ENCODE measurements around the gene DHRSX.
"Not testable (repeated sequence)": the region's sequence is repeated elsewhere in the genome, so short reads cannot be mapped to it uniquely, and the experiment has no call there.

The DHRSX gene

DNA sequence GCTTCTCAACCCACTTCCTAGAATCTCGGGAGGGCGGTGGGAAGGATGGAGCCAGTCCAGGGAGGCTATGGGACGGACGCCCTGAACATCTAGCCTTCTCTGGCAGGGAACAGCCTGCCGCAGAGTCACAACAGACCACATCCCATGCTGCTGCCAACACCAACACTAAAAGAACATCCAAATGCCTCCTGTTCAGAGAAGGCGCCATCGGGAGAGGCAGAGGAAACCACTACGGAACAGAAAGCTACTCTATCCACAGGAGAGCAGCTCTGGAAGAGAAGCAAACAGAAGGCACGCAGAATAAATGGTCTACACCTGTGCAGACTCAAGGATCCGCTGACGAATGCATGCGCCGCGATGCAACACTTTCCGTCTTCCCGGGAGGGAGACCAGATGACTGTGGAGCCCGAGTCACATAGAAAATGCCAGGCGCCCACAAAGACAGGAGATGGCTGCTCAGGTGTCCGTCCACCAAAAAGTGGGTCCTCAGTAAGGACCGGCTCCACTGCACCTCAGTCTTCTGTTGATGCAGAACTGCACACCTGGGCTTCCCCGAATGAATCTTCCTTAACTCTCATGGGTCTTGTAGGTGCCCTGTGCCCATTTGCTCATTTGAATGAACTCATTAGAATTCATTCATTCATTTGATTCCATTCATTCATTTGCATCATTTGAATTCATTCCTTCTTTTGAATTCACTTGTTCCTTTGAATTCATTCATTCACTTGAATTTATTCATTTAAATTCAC, 217.5 kb downstream of the DHRSX start:
- no peak for DNase-seq (ENCODE audit: extremely low read depth in 1 of 2, low read depth in 1 of 2)

DNA sequence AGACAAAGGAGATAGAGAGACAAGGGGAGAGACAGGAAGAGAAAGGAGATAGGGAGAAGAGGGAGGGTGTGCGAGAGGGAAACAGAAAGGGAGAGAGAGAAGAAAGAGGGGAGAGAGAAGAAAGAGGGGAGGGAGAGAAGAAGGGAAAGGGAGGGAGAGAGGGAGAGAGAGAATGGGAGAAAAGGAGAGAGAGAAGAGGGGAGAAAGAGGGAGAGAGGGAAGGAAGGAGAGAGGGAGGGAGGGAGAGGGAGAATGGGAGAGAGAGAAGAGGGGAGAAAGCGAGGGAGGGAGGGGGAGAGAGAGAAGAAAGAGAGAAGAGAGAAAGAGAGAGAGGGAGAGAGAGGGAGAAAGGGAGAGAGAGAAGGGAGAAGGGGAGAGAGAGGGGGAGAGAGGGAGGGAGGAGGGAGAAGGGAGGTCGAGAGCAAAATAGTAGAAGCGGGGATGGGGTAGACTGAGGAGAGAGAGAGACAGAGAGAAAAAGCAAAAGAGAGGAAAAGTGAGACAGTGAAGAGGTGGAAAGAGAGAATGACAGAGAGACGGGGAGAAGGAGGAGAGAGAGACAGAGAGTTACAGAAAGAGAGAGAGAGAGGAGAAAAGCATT, 218.2 kb downstream of the DHRSX start:
- no peak for DNase-seq (ENCODE audit: extremely low read depth in 1 of 2, low read depth in 1 of 2)

DNA sequence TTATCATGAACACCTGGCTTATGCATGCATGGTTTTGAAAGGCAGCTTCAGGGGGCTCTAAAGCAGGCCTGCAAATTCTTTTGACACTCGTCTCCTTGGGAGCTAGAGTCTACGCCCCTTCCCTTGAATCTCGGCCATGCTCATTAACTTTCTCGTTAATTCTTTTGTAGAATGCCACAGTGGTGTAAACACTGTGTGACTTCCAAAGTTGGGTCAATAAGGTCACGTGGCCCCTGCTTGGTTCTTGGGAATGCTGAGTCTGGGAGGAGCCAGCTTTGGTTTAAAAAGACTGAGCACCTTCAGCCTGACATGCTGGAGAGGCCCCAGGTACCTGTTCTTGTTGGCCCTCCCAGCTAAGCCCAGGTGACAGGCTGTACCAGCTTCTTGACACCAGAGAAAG, 228.4 kb downstream of the DHRSX start:
- DNase-seq (ENCODE audit: extremely low read depth in 1 of 2, low read depth in 1 of 2), result no peak

DNA sequence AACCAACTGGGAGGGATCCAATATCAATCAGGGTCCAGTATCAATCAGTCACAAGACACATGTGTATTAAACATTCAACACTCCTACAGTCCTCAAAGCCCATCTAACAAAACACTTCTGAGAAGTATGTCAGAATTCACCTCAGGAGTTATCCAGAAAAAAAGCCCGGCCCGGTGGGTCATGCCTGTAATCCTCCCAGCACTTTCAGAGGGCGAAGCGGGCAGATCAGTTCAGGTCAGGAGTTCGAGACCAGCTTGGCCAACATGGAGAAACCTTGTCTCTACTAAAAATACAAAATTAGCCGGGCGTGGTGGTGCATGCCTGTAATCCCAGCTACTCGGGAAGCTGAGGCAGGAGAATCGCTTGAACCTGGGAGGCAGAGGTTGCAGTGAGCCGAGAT, 229.2 kb downstream of the DHRSX start:
- not testable (repeated sequence) for DNase-seq (ENCODE audit: extremely low read depth in 1 of 2, low read depth in 1 of 2)

DNA sequence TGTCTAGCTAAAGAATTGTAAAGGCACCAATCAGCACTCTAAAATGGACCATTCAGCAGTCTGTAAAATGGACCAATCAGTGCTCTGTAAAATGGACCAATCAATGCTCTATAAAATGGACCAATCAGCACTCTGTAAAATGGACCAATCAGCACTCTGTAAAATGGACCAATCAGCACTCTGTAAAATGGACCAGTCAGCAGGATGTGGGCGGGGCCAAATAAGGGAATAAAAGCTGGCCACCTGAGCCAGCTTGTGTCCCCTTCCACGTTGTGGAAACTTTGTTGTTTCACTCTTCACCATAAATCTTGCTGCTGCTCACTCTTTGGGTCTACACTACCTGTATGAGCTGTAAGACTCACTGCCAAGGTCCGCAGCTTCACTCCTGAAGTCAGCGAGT, 230.0 kb downstream of the DHRSX start:
- DNase-seq (ENCODE audit: extremely low read depth in 1 of 2, low read depth in 1 of 2), result not testable (repeated sequence)

DNA sequence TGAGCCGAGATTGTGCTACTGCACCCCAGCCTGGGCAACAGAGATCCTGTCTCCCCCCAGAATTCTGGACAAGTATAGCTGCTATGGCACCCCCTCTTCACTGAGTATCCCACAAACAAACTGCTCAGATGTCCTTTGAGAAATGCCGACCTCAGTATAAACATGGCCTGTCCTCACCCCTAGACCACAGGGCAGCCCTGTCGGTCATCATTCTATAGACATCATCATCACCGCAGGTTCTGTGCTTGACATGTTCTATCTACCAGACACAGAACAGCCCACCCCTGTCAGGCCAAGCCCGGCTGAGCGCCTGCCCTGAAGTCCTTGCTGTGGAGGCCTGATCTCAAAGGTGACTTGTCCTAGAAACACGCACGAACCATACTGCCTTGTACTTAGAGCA, 232.9 kb downstream of the DHRSX start:
- no peak for DNase-seq (ENCODE audit: extremely low read depth in 1 of 2, low read depth in 1 of 2)

DNA sequence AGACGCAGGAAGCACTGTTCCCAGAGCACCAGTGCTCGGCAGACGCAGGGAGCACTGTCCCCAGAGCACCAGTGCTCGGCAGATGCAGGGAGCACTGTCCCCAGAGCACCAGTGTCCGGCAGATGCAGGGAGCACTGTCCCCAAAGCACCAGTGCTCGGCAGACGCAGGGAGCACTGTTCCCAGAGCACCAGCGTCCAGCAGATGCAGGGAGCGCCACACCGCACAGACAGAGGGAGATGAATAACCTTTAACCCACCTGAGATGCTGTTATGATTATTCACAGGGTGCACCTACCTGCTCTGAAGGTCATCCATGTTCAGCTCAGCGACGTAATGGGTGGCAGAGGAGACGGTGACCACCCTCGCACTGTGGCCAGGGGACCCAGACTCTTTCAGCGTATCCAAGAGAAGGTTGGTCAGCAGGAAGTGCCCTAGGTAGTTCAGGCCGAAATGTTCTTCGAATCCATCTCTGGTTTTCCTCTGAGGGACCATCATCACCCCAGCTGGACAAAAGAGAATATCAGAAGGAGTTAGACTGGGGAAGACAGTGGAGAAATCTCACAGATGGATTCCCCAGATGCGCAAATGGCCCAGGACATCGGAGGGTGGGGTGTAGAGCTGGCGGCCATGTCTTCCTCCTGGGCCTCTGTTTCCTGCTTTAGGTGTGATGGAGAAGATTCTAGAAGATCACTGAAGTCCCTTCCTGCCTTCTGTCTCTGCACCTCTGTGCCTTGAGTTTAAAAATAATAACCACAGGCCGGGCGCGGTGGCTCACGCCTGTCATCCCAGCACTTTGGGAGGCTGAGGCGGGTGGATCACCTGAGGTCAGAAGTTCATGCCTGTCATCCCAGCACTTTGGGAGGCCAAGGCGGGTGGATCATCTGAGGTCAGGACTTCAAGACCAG, 234.1 kb downstream of the DHRSX start:
- DNase-seq (ENCODE audit: extremely low read depth in 1 of 2, low read depth in 1 of 2), result no peak

DNA sequence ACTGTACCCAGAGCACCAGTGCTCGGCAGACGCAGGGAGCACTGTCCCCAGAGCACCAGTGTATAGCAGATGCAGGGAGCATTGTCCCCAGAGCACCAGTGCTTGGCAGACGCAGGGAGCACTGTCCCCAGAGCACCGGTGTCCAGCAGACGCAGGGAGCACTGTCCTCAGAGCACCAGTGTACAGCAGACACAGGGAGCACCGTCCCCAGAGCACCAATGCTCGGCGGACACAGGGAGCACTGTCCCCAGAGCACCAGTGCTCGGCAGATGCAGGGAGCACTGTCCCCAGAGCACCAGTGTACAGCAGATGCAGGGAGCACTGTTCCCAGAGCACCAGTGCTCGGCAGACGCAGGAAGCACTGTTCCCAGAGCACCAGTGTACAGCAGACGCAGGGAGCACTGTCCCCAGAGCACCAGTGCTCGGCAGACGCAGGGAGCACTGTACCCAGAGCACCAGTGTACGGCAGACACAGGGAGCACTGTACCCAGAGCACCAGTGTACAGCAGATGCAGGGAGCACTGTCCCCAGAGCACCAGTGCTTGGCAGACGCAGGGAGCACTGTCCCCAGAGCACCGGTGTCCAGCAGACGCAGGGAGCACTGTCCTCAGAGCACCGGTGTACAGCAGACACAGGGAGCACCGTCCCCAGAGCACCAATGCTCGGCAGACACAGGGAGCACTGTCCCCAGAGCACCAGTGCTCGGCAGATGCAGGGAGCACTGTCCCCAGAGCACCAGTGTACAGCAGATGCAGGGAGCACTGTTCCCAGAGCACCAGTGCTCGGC, 234.9 kb downstream of the DHRSX start:
- not testable (repeated sequence) for DNase-seq (ENCODE audit: extremely low read depth in 1 of 2, low read depth in 1 of 2)

DNA sequence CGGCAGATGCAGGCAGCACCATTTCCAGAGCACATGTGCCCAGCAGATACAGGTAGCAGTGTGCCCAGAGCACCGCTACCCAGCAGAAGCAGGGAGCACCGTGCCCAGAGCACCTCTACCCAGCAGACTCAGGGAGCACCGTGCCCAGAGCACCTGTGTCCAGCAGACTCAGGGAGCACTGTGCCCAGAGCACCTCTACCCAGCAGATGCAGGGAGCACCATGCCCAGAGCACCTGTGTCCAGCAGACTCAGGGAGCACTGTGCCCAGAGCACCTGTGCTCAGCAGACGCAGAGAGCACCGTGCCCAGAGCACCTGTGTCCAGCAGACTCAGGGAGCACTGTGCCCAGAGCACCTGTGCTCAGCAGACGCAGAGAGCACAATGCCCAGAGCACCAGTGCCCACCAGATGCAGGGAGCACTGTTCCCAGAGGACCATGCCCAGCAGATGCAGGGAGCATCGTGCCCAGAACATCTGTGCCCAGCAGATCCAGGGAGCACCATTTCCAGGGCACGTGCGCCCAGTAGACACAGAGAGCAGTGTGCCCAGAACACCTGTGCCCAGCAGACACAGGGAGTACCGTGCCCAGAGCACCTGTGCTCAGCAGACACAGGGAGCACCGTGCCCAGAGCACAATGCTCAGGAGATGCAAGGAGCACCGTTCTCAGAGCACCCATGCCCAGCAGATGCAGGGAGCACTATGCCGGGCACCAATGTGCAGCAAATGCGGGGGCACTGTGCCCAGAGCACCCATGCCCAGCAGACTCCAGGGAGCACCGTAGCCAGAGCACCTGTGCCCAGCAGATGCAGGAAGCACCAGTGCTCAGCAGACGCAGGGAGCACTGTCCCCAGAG, 236.4 kb downstream of the DHRSX start:
- no peak for DNase-seq (ENCODE audit: extremely low read depth in 1 of 2, low read depth in 1 of 2)

DNA sequence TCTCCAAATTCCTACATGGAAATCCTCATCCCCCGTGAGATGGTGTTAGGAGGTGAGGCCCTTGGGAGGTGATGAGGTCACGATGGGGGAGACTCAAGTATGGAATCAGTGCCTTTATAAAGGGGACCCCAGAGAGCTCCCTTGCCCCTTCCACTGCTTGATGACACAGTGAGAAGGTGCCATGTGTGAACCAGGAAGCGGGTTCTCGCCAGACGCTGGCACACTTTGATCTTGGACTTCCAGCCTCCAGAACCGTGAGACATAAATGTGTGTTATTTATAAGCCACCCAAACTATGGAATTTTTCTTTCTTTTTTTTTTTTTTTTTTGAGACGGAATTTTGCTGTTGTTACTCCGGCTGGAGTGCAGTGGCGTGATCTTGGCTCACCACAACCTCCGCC, 237.6 kb downstream of the DHRSX start:
- no peak for DNase-seq (ENCODE audit: extremely low read depth in 1 of 2, low read depth in 1 of 2)

DNA sequence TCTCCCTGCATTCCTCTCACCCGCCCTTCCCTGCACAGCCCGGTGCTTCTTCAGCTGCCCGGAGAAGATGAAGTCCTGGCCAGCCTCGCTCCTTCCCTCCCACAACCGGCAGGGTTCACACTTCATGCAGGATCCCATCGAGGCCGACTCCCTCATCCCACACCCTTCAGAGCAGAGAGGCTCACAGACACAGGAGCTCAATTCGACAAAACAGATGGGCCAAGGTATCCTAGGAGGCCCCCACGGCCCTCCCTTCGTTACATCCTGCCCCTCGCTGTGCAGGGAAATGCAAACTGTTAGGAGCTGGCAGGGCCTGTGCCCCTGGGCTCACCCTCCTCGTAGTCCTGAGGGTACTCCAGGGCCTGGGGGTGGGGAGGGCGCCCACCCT, 238.1 kb downstream of the DHRSX start:
- no peak for DNase-seq (ENCODE audit: extremely low read depth in 1 of 2, low read depth in 1 of 2)

DNA sequence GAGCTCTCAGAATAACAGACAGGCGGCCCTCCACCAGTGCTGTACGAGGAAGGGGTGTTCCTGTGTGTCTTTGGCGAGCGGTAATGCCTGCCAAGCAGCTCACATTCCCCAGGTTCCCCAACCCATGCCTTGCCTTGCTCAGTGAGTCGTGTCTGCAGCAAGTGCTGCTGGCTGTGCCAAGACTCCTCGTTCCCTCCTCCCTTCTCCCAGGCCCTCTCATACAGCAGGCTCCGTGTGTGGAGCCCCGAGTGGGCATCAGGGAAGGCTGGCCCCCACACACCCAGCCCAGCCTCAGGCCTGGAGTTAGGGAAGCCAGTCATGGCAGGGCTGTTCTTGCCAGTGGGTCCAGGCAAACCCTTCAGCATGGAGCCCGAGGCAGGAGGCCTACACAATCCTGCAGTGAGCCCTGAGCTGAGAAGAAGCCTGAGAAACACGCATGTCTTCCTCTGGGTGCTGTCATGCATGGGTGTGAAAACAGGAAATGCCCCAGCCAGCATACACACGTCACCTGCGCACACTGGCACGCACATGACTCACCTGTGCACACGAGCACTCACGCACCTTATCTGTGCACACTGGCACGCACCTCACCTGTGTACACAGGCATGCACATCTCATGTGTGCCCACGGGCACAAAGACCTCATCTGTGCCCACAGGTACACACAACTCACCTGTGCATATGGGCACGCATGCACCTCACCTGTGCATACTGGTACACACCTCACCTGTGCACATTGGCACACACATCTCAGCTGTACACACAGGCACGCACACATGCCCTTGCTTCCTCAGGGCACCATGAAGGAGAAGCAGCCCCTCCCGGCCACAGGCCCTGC, 238.7 kb downstream of the DHRSX start:
- DNase-seq (ENCODE audit: extremely low read depth in 1 of 2, low read depth in 1 of 2), result no peak

DNA sequence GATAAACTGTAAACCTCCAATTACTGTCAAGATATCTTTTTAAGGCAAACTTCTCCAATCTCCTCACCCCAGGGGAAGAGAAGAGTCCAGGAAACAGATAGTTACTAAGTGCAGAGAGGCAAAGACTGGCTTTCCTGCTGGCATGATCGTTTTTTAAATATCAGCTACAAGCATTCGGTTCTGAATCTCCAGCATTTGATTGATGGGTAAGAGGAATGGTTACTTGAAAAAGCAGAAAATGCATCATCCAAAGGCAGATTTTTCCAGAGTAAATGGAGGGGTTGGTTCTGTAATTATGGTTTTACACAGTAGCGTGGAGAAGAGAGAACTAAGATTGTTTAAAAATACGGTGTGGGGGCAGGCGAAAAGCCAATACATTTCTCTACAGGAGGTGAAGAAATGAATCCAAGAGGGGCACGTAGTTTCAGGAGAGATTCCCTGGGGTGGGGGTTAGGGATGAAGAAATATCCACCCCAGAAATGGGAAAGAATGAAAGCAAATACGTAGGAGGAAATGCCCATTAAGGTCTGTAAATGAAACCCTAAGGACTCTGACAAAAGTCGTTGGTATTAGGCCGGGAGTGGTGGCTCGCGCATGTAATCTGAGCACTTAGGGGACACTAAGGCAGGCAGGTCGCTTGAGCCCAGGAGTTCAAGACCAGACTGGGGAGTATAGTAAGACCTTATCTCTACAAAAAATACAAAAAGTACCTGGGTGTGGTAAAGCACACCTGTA, 248.3 kb downstream of the DHRSX start:
- no peak for DNase-seq (ENCODE audit: extremely low read depth in 1 of 2, low read depth in 1 of 2)

DNA sequence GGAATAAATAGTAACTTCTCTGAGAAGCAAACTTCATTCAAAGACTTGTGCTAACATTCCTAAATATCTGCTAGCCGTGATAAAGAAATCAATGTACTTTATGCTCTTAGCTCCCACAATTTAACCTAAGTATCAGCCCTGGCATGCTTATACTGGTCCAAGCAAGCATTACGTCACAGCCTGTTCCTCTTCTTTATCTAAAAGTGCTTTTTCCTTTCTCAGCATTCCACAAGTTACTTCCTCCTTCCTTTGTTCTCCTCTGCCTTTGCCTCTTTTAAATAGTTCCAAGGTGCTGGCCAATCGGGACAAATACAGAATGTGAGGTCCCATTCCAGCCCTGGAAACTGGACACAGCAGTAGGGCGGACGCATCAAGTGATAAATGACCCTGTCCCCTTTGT, 249.6 kb downstream of the DHRSX start:
- DNase-seq (ENCODE audit: extremely low read depth in 1 of 2, low read depth in 1 of 2), result no peak

DNA sequence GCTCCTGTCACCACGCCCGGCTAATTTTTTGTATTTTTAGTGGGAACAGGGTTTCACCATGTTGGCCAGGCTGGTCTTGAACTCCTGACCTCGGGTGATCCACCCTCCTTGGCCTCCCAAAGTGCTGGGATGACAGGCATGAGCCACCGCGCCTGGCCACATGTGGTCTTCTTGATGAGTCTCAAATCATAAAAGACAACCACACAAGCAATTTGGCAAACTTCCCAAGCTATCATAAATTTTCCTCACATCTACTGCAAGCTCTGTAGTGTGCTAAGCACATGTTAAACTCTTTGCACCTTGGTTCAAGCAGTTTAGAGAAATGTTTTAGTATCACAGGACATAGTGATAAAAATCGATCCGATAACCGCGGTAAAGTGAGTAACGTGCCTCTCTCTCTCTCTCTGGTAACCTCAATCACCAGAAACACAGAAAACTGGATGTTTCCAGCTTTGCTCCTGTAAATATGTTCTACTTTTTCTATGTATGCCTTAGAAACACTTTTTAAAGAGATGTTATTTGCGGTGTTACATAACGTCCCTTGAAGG, 256.8 kb downstream of the DHRSX start:
- DNase-seq (ENCODE audit: extremely low read depth in 1 of 2, low read depth in 1 of 2), result no peak

DNA sequence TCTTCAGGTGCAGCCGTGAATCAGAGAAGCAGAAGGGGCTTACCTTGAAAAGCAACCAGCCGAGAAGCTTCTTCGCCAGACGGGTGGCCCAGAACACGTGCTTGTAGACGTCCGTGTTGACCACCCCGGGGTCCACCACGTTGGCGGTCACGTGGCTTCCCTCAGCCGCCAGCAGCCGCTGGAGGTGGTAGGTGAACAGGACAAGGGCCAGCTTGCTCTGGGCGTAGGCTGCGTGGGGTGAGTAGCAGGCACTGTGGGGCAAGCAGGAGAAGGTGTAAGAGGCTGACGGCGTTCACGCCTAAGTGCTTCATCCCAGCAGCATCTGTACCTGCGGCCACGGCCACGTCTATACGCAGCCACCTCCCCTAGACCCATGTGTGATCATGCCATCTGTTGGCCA, 257.8 kb downstream of the DHRSX start:
- no peak for DNase-seq (ENCODE audit: extremely low read depth in 1 of 2, low read depth in 1 of 2)

DNA sequence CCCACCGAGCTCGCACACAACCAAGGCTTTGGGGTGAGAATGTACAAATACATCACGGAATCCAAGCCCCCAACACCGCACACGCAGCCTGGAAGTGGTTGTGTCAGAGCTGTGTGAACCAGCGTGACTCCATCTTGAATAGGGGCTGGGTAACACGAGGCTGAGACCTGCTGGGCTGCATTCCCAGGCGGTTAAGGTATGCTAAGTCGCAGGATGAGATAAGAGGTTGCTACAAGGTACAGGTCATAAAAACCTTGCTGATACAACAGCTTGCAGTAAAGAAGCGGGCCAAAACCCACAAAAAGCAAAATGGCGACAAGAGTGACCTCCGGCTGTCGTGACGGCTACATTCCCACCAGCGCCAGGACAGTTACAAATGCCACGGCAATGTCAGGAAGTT, 258.4 kb downstream of the DHRSX start:
- no peak for DNase-seq (ENCODE audit: extremely low read depth in 1 of 2, low read depth in 1 of 2)

DNA sequence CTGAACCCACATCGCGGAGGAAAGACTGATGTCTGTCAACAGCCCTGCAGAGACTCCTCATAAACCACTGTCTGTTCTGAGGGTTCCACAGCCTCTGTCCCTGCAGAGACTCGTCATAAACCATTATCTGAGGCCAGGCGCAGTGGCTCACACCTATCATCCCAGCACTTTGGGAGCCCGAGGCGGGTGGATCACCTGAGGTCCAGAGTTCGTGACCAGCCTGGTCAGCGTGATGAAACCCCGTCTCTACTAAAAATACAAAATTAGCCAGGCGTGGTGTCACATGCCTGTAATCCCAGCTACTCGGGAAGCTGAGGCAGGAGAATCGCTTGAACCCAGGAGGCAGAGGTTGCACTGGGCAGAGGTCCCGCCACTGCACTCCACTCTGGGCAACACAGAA, 259.3 kb downstream of the DHRSX start:
- DNase-seq (ENCODE audit: extremely low read depth in 1 of 2, low read depth in 1 of 2), result not testable (repeated sequence)

Measured in activated CD8-positive, alpha-beta memory T cell treated with anti-CD3 and anti-CD28 coated beads for 1 hour (primary cell).